Astrocyte (in vitro differentiated cells and primary cell): ENCODE results near the gene ADGRL1. TPM values are rescaled to one million over a fixed set of nuclear protein-coding genes. Genes with fewer than 3 reads are reported as not detected.
"Not testable (repeated sequence)": the region's sequence is repeated elsewhere in the genome, so short reads cannot be mapped to it uniquely, and the experiment has no call there.

Source experiments
- DNase-seq: peaks from one replicate; pipeline ENCODE4 v3.0.0-alpha.2; 2010; ENCODE audit warnings: low read depth
- FAIRE-seq: peaks from 2 replicates; lab custom pipeline; 2011; peaks lifted over from hg19 to GRCh38; lab: Jason Lieb, UNC
- H2AFZ ChIP-seq: 2 replicates; pipeline ENCODE4 v1.6.0; 2012; ENCODE audit warnings: low read depth, low read length, inconsistent platforms
- H3K27ac ChIP-seq: 2 replicates; pipeline ENCODE4 v1.5.1; 2011; ENCODE audit warnings: low read depth, low read length, inconsistent platforms
- H3K27me3 ChIP-seq: 2 replicates; pipeline ENCODE4 v1.6.0; 2011; ENCODE audit warnings: low read length, inconsistent platforms; ENCODE audit not compliant: insufficient read depth
- H3K36me3 ChIP-seq: 2 replicates; pipeline ENCODE4 v1.5.1; 2011; ENCODE audit warnings: low read length, inconsistent platforms; ENCODE audit not compliant: insufficient read depth
- H3K4me1 ChIP-seq: 2 replicates; pipeline ENCODE4 v1.5.1; 2011; ENCODE audit warnings: low read length, inconsistent platforms; ENCODE audit not compliant: insufficient read depth
- H3K4me2 ChIP-seq: 2 replicates; pipeline ENCODE4 v1.6.0; 2012; ENCODE audit warnings: low read length, inconsistent platforms
- H3K4me3 ChIP-seq: 2 replicates; pipeline ENCODE4 v1.5.1; 2011; ENCODE audit warnings: low read depth, mild to moderate bottlenecking, low read length, inconsistent platforms; ENCODE audit not compliant: insufficient read depth
- H3K79me2 ChIP-seq: 2 replicates; pipeline ENCODE4 v1.6.0; 2012; ENCODE audit warnings: mild to moderate bottlenecking, low read length, inconsistent platforms; ENCODE audit not compliant: insufficient read depth
- H3K9ac ChIP-seq: 2 replicates; pipeline ENCODE4 v1.6.0; 2012; ENCODE audit warnings: mild to moderate bottlenecking, low read length, inconsistent platforms
- H3K9me3 ChIP-seq: 2 replicates; pipeline ENCODE4 v1.5.1; 2012; ENCODE audit warnings: low read depth, mild to moderate bottlenecking, low read length, inconsistent platforms; ENCODE audit not compliant: insufficient read depth
- H4K20me1 ChIP-seq: 2 replicates; pipeline ENCODE4 v1.6.0; 2012; ENCODE audit warnings: low read length, inconsistent platforms; ENCODE audit not compliant: insufficient read depth
- H3K27ac Mint-ChIP-seq: one replicate; pipeline ENCODE4 v1.8.0; 2021; ENCODE audit warnings: mild to moderate bottlenecking, mixed read lengths; ENCODE audit not compliant: unreplicated experiment
- H3K27me3 Mint-ChIP-seq: one replicate; pipeline ENCODE4 v1.8.0; 2021; ENCODE audit warnings: low read depth, mixed read lengths; ENCODE audit not compliant: unreplicated experiment
- H3K36me3 Mint-ChIP-seq: one replicate; pipeline ENCODE4 v1.8.0; 2021; ENCODE audit warnings: low read depth, mixed read lengths; ENCODE audit not compliant: unreplicated experiment
- H3K4me1 Mint-ChIP-seq: one replicate; pipeline ENCODE4 v1.8.0; 2021; ENCODE audit warnings: low read depth, mixed read lengths; ENCODE audit not compliant: unreplicated experiment
- H3K4me3 Mint-ChIP-seq: one replicate; pipeline ENCODE4 v1.8.0; 2021; ENCODE audit warnings: mild to moderate bottlenecking, moderate library complexity, mixed read lengths; ENCODE audit not compliant: unreplicated experiment
- H3K9me3 Mint-ChIP-seq: one replicate; pipeline ENCODE4 v1.8.0; 2021; ENCODE audit warnings: mild to moderate bottlenecking, mixed read lengths; ENCODE audit not compliant: unreplicated experiment
- CTCF ChIP-seq: IDR thresholded peaks from 2 replicates; pipeline ENCODE4 v1.5.1; 2011; ENCODE audit warnings: low read depth, mild to moderate bottlenecking, inconsistent platforms, low read length, moderate library complexity; ENCODE audit not compliant: insufficient read depth
- EZH2 ChIP-seq: IDR thresholded peaks from 2 replicates; pipeline ENCODE4 v1.6.1; 2012; ENCODE audit warnings: mild to moderate bottlenecking, low read length, inconsistent platforms; ENCODE audit not compliant: insufficient read depth
- total RNA-seq: library from RNA; stranded (reverse); gene quantifications from 2 replicates; pipeline ENCODE4 v1.2.1, GENCODE V29; 2021

Gene ADGRL1
- total RNA-seq, 1 donor from 2014 or later: 40.9 TPM

GRCh38 chr19:14250870-14251269 lies 44.9 kb upstream of the ADGRL1 start:
- no peak overlapping the region for H3K9ac ChIP-seq
- H3K36me3 ChIP-seq: no peaks in the 10 kb centered on the region
- peaks cover 2% of the 10 kb centered on the region for H3K4me1 ChIP-seq
- H3K4me3 ChIP-seq: no peak overlapping the region
- H3K4me2 ChIP-seq: no peak overlapping the region
- H2AFZ ChIP-seq: no peak overlapping the region
- DNase-seq (no peak), FAIRE-seq (no peak)
- H3K9me3 Mint-ChIP-seq: peaks cover under 1% of the 10 kb centered on the region
- no peak overlapping the region for H3K4me3 Mint-ChIP-seq
- peaks cover 4% of the 10 kb centered on the region for H3K4me1 Mint-ChIP-seq
- TF ChIP-seq EZH2 (no peak), CTCF (no peak)
- no peaks in the 10 kb centered on the region for H3K9me3 ChIP-seq
- H3K79me2 ChIP-seq: no peaks in the 10 kb centered on the region
- H3K27ac Mint-ChIP-seq: peak overlapping the region; percentile 75
- H3K27me3 ChIP-seq: no peaks in the 10 kb centered on the region
- H3K27me3 Mint-ChIP-seq: peaks cover 17% of the 10 kb centered on the region
- H3K27ac ChIP-seq: no peak overlapping the region
- no peaks in the 10 kb centered on the region for H4K20me1 ChIP-seq
- H3K36me3 Mint-ChIP-seq: no peaks in the 10 kb centered on the region

- not testable (repeated sequence) for H3K4me1 Mint-ChIP-seq, H3K79me2 ChIP-seq, H4K20me1 ChIP-seq, H3K36me3 ChIP-seq, H3K9me3 ChIP-seq, H3K4me3 ChIP-seq, H3K4me2 ChIP-seq, H3K27ac ChIP-seq, H3K4me1 ChIP-seq, FAIRE-seq, H3K9ac ChIP-seq, DNase-seq, H3K27me3 ChIP-seq, H3K36me3 Mint-ChIP-seq, H2AFZ ChIP-seq, H3K9me3 Mint-ChIP-seq
- H3K27me3 Mint-ChIP-seq: peaks cover 17% of the 10 kb centered on the region
- peak overlapping the region; percentile 40 for H3K4me3 Mint-ChIP-seq
- H3K27ac Mint-ChIP-seq: peak overlapping the region; percentile 75
Observed at GRCh38 chr19:14250315-14250714, 44.3 kb upstream of the ADGRL1 start.

GRCh38 chr19:14249891-14250290 lies 43.9 kb upstream of the ADGRL1 start:
- H3K9ac ChIP-seq, H3K36me3 ChIP-seq, DNase-seq, H3K4me3 ChIP-seq, H3K4me1 ChIP-seq, H2AFZ ChIP-seq, H3K4me2 ChIP-seq, H3K36me3 Mint-ChIP-seq, H3K27me3 ChIP-seq, H3K9me3 Mint-ChIP-seq, H3K4me3 Mint-ChIP-seq, H3K27ac ChIP-seq, FAIRE-seq, H3K9me3 ChIP-seq, H3K79me2 ChIP-seq, H3K27ac Mint-ChIP-seq, H4K20me1 ChIP-seq, H3K4me1 Mint-ChIP-seq: not testable (repeated sequence)
- peaks cover 17% of the 10 kb centered on the region for H3K27me3 Mint-ChIP-seq

- peaks cover 13% of the 10 kb centered on the region for H3K27me3 Mint-ChIP-seq
- H3K79me2 ChIP-seq, H3K9me3 Mint-ChIP-seq, H3K36me3 Mint-ChIP-seq, H3K9me3 ChIP-seq, H3K4me1 Mint-ChIP-seq, H4K20me1 ChIP-seq, H3K27ac ChIP-seq, H3K36me3 ChIP-seq, DNase-seq, FAIRE-seq, H3K27me3 ChIP-seq, H3K4me1 ChIP-seq: not testable (repeated sequence)
- peak overlapping the region; percentile 56 for H2AFZ ChIP-seq
- peak overlapping the region; percentile 64 for H3K4me3 Mint-ChIP-seq
- peak overlapping the region; percentile 82 for H3K4me2 ChIP-seq
- H3K4me3 ChIP-seq: peak overlapping the region; percentile 23
- H3K27ac Mint-ChIP-seq: peak overlapping the region; percentile 47
- H3K9ac ChIP-seq: peak overlapping the region; percentile 58
Observed at GRCh38 chr19:14249012-14249754, 43.2 kb upstream of the ADGRL1 start.
